ENCODE measurements around the gene ZNF239.

DNA sequence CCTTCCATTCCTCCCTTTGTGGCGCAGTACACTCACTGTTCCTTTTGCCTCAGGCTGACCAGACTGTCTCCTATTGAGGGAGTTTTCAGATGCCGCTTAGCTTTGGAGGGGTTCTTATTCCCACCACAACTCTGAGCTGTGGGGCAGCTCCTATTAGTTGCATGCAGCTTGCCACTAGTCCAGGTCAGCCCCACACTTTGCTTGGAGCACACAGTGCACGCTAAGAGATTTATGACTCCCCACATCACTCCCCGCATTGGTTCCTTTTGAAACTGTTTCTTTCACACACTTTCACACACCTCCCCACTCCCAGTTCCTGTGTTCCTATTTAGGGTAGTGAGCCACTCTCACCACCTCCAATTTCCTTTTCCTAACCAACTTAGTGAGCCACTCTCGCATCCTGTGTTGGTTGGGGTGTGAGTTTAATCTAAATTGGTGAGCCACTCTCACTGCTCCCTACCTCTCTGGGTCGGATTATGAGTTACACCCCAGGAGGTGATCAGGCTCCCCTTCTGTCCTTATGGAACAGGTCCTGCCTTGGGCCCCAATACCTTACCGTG, 21.4 kb upstream of the ZNF239 start:
- TF ChIP-seq, protein P1, sequence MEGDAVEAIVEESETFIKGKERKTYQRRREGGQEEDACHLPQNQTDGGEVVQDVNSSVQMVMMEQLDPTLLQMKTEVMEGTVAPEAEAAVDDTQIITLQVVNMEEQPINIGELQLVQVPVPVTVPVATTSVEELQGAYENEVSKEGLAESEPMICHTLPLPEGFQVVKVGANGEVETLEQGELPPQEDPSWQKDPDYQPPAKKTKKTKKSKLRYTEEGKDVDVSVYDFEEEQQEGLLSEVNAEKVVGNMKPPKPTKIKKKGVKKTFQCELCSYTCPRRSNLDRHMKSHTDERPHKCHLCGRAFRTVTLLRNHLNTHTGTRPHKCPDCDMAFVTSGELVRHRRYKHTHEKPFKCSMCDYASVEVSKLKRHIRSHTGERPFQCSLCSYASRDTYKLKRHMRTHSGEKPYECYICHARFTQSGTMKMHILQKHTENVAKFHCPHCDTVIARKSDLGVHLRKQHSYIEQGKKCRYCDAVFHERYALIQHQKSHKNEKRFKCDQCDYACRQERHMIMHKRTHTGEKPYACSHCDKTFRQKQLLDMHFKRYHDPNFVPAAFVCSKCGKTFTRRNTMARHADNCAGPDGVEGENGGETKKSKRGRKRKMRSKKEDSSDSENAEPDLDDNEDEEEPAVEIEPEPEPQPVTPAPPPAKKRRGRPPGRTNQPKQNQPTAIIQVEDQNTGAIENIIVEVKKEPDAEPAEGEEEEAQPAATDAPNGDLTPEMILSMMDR (IDR thresholded peaks at IDR 0.05): no peak
- no peak for TF ChIP-seq POLR2A (IDR thresholded peaks at IDR 0.05)
- TF ChIP-seq POLR2AphosphoS5 (IDR thresholded peaks at IDR 0.05): no peak

Measured in suprapubic skin (tissue), 4 donors.